ENCODE measurements around the gene HTR4. TPM values are rescaled to one million over a fixed set of nuclear protein-coding genes. Genes with fewer than 3 reads are reported as not detected.

Gene HTR4
- total RNA-seq, 2 donors from 2014 or later: 4.3 to 7.9 TPM

DNA sequence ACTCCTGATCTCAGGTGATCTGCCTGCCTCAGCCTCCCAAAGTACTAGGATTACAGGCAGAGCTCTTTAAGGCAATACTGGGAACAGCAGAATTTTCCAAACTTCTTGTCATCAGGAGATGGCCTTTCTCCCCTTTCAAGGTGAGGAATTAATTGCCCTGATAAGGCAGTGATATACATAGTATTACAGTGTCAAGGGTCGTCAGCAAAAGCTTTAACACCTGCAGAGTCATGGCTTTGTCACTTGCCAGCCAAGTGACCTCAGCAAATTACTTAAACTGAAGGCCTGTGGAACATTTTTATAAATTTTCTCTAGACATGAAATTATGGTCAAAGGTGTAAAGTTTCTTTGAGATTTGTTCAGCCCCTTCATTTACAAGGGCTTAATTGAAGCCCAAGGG, 211.1 kb downstream of the HTR4 start:
- Histone ChIP-seq H3K27me3 (no peaks in the 10 kb centered on the region), H3K27ac (no peak overlapping the region), H3K36me3 (peaks cover 27% of the 10 kb centered on the region), H3K9me3 (no peaks in the 10 kb centered on the region), H3K4me1 (peaks cover 0 to 20% of the 10 kb centered on the region in 2 donors), H3K4me3 (no peak overlapping the region)
- TF ChIP-seq, protein P1, sequence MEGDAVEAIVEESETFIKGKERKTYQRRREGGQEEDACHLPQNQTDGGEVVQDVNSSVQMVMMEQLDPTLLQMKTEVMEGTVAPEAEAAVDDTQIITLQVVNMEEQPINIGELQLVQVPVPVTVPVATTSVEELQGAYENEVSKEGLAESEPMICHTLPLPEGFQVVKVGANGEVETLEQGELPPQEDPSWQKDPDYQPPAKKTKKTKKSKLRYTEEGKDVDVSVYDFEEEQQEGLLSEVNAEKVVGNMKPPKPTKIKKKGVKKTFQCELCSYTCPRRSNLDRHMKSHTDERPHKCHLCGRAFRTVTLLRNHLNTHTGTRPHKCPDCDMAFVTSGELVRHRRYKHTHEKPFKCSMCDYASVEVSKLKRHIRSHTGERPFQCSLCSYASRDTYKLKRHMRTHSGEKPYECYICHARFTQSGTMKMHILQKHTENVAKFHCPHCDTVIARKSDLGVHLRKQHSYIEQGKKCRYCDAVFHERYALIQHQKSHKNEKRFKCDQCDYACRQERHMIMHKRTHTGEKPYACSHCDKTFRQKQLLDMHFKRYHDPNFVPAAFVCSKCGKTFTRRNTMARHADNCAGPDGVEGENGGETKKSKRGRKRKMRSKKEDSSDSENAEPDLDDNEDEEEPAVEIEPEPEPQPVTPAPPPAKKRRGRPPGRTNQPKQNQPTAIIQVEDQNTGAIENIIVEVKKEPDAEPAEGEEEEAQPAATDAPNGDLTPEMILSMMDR (IDR thresholded peaks at IDR 0.05): no peak
- DNase-seq (ENCODE audit: low spot score): no peak

GRCh38 chr5:148438933-148439332, 215.4 kb downstream of the HTR4 start:
- Histone ChIP-seq H3K36me3 (peaks cover 48% of the 10 kb centered on the region), H3K27ac (peak overlapping the region in 1 of 2 donors; percentile 7), H3K9me3 (no peaks in the 10 kb centered on the region), H3K4me3 (no peak overlapping the region), H3K27me3 (no peaks in the 10 kb centered on the region), H3K4me1 (no peaks in the 10 kb centered on the region)
- TF ChIP-seq, protein P1 (IDR thresholded peaks at IDR 0.05): no peak
- DNase-seq (ENCODE audit: low spot score): no peak

DNA sequence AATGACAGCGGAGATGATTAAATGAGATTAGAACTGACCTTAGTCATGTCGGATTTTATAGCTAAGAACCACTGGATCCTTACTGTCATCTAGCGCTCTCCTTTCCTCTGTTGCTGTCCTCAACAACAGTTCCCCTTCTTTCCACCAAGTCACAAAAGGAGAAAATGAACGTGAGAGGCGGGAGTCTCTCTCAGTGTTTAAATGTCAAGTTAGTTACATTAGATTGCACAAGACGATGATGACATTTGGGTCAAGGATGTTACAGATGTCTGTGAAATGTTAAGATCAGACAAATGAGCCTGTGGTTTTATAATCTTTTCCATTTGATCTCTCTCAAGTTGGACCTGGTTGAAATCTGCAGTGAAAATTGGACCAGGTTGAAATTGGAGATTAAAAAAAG, 217.1 kb downstream of the HTR4 start:
- Histone ChIP-seq H3K27ac (no peak overlapping the region), H3K36me3 (peaks cover 56% of the 10 kb centered on the region), H3K27me3 (no peaks in the 10 kb centered on the region), H3K4me1 (no peaks in the 10 kb centered on the region), H3K9me3 (no peaks in the 10 kb centered on the region), H3K4me3 (no peak overlapping the region)
- no peak for DNase-seq (ENCODE audit: low spot score)
- TF ChIP-seq, protein P1 (IDR thresholded peaks at IDR 0.05): no peak

- Histone ChIP-seq H3K27me3 (no peaks in the 10 kb centered on the region), H3K4me3 (no peak overlapping the region), H3K27ac (no peak overlapping the region), H3K4me1 (no peaks in the 10 kb centered on the region), H3K9me3 (no peaks in the 10 kb centered on the region), H3K36me3 (peaks cover 53% of the 10 kb centered on the region)
- TF ChIP-seq, protein P1 (IDR thresholded peaks at IDR 0.05): no peak
- no peak for DNase-seq (ENCODE audit: low spot score)
Observed at GRCh38 chr5:148436029-148436428, 218.3 kb downstream of the HTR4 start.

DNA sequence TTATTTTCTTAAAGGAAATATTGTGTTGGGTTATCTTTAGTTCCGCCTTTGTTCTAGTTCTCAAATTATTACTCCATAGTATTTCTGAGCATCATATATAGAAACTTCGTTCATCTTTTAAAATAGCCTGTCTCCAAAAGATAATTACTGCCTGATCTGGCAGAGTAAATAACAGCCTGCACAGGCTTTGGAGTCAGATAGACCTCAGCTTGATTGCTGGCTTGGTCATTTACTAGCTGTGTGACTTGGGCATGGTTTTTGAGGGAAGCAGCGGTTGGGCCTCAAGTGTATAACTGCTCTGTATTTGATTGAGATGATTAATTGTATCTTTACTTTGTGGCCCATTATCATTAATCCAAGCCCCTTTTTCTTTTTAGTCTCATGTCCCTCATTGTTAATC, 220.5 kb downstream of the HTR4 start:
- Histone ChIP-seq H3K36me3 (peaks cover 41% of the 10 kb centered on the region), H3K27ac (no peak overlapping the region), H3K4me1 (no peaks in the 10 kb centered on the region), H3K27me3 (no peaks in the 10 kb centered on the region), H3K9me3 (no peaks in the 10 kb centered on the region), H3K4me3 (no peak overlapping the region)
- TF ChIP-seq, protein P1 (IDR thresholded peaks at IDR 0.05): no peak
- DNase-seq (ENCODE audit: low spot score): no peak

Other genes with a start within 250 kb of the HTR4 start
- 1 to 10 TPM; 7.3 to 7.7 TPM for gene ADRB2, start 172.1 kb upstream of the HTR4 start, total RNA-seq